Subcutaneous adipose tissue (tissue), 4 donors: Measurements from ENCODE around the gene BCAT1. TPM values are rescaled to one million over a fixed set of nuclear protein-coding genes. Genes with fewer than 3 reads are reported as not detected.

Source experiments
- total RNA-seq, 4 donors: library from RNA; depleted of rRNA; stranded (reverse); fragments of >200 nt; gene quantifications; one replicate each; pipeline ENCODE4 v1.1.0, GENCODE V29; 2016
- TF ChIP-seq, protein P1 (sequence below): fragments of 450-650 bp; IDR thresholded peaks from one replicate; pipeline ENCODE4 v1.5.1; 2016; ENCODE audit warnings: low read depth, mild to moderate bottlenecking, control low read depth, antibody characterized with exemption, moderate library complexity

Gene BCAT1
- total RNA-seq, 4 donors from 2014 or later, result 13.8 to 127 (median 37.3) TPM

DNA sequence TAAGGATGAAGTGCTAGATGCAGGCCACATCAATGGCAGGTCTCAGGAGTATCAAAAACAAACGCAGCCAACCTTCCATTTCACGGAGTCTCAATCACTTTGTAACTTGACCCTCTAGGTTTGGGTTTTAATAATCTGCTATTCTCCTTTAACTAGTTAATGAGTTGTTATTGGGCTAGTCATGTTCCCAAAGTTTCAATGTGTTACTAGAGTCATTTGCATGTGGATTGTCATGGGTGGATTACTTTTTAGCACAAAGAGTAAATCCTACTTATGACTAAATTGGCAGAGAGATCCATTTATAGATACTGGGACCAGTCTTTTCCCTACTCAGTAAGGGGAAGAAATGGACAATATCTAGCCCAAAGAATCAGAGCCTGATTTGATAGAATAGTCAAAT, 151.0 kb downstream of the BCAT1 start:
- TF ChIP-seq, protein P1, sequence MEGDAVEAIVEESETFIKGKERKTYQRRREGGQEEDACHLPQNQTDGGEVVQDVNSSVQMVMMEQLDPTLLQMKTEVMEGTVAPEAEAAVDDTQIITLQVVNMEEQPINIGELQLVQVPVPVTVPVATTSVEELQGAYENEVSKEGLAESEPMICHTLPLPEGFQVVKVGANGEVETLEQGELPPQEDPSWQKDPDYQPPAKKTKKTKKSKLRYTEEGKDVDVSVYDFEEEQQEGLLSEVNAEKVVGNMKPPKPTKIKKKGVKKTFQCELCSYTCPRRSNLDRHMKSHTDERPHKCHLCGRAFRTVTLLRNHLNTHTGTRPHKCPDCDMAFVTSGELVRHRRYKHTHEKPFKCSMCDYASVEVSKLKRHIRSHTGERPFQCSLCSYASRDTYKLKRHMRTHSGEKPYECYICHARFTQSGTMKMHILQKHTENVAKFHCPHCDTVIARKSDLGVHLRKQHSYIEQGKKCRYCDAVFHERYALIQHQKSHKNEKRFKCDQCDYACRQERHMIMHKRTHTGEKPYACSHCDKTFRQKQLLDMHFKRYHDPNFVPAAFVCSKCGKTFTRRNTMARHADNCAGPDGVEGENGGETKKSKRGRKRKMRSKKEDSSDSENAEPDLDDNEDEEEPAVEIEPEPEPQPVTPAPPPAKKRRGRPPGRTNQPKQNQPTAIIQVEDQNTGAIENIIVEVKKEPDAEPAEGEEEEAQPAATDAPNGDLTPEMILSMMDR, result no peak

DNA sequence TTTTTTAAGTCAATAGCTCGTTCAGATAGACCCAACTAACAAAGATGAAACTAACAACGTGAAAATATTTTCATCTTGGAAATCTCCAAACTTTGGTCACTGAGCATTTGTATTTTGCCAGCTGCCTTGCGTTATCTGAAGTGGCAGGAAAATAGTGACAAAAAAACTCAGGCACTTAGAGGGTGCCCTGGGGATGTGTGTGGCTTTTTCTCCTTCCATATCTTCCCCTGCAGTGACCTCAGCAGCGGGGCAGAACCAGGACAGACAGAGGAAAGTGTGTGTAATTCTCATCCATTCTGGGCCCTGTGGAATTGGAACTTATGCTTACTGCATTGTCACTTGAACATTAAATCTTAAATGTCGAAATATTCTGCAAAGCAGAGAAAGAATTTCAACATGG, 152.0 kb downstream of the BCAT1 start:
- TF ChIP-seq, protein P1, result no peak

DNA sequence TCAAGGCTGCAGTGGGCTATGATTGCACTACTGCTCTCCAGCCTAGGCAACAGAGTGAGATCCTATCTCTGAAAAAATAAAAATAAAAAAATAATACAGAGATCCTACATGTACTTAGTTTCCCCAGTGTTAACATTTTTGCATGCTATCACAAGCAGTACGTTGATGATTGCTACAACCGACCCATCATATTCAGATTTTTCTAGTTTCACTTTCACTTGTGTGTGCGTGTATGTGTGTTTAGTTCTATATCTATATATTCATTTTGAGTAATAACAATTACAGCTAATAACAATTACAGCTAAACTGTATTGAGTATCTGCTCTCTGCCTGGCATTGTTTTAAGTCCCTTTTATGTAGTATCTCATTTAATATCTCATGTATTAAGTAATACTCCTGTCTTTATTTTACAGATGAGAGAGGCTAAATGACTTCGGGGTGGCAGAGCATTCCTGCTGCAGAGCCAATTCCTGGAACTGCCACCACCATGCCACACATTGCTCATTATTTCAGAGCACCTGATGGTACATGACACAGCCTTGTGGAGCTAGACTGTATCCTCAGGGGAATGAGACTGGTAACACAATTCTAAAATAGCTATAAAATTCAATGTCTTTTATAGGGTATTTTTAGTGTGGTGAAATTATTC, 153.1 kb downstream of the BCAT1 start:
- TF ChIP-seq, protein P1, result no peak

DNA sequence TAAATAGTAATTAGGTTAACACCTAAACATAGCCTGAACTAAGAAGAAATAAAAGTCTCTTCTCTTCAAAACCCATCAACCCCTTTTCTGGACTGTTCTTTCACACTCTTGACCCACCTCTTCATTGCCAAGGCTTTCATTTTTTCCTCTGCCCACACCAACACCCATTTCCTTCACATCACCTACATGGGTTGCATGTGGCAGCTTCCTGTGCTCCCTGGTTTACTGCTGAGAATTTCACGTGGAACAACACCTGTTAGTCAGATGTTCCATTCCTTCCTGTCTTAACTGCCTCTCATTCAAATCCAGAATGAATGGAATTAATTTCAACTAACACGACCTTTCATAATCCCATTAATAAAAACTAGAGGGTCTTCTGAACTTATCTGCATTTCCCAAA, 157.3 kb downstream of the BCAT1 start:
- TF ChIP-seq, protein P1, result no peak

DNA sequence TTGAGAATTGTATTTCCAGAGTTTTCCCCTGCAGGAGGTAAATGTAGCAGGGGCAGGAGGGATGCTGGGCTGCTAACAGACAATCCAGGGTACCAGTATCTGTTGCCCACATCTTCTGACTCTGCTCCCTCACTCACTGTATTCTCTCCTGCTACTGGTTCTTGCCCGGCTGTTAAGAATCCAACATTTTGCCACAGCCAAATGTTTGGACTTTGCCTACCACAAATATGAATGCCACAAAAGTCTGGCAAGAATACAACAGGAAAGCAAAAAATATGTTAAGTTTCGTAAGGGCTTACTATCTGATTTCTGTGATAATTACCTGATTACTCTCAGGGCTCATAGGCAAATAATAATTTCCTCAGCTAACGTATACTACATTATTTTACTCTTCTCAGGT, 160.0 kb downstream of the BCAT1 start:
- TF ChIP-seq, protein P1, result no peak

DNA sequence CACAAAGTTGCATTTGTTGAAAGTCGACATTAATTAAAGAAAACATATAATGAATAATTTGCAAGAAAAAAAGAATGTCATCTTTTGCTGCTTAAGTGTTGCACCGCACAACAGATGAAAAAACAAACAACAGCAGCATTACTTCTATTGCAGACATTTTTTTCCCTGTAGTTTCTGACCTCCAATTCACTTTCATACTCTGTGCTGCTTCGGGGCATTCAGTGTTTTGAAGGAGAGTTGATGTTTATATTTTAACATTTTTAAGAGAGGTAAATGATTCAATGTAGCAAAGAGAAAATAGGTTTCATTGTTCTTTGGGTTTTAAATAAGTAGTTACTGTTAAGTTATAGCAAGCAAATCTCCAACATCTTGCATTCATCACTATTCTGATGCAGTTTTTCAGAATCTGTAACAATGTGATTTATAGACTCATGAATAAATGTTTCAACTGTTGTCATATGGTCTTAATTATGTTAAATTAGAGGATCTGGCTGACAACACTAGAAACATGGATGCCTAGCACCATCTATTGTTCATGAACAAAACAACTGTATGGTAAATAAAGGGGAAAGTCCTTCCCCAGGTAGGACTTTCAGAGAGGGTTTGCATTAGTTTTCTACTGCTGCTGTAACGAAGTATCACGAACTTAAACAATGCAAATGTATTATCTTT, 168.1 kb downstream of the BCAT1 start:
- TF ChIP-seq, protein P1, result no peak

DNA sequence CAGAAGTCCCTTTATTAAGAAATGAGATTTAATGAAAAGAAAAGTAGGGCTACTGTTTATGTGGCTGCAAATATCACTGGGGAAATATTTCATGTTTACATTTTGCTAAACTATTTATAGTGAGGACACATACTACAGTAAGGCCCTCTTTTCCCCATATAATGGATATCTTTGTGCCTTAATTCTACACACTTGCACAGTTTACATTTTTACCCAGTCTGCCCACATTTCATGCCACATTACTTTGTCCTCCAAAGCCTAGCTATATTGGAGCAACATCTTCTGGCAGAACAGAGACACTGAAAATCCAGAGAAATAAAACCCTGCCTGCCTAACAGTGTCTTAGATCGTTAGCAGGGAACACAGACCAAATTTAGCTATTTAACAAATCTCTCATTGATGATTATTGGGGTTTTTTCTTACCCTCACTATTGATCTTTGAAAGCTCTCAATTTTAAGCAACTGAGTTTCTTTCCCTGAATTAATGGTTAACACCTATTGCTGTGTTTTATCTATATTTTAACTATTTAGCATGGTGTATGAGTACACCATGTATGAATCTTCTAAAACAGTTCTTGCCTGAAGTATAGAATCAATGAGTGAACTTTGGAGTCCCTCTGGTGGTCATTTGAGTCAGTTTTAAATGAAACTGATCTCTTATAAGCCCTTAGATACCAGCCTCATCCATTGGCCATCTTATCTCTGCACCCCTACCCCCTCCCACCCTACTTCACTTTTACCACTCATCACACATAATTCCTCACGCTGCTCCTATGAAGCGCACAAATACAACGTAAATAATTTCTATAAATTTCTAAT, 170.2 kb downstream of the BCAT1 start:
- TF ChIP-seq, protein P1, result no peak
